Esophagus muscularis mucosa (tissue), 4 donors: ENCODE data around the gene SPRR2D. TPM values are rescaled to one million over a fixed set of nuclear protein-coding genes. Genes with fewer than 3 reads are reported as not detected.

Source experiments
- DNase-seq: peaks from one replicate; pipeline ENCODE4 v3.0.0-alpha.2; 2017; ENCODE audit errors: extremely low spot score
- H3K27ac ChIP-seq, 4 donors: fragments of 200-600 bp; sonication (generic); replicated peaks in 1 of 4; 1 replicate in 3 of 4; 2 replicates in 1 of 4; pipeline ENCODE4 v1.5.1; 2016 to 2019; ENCODE audit warnings: mild to moderate bottlenecking in 1 of 4
- H3K27me3 ChIP-seq, 4 donors: fragments of 200-600 bp; sonication (generic); one replicate each; pipeline versions ENCODE4 v1.5.1 to v1.6.0; 2016 to 2019
- H3K36me3 ChIP-seq, 4 donors: fragments of 200-600 bp; sonication (generic); one replicate each; pipeline ENCODE4 v1.5.1; 2016 to 2019
- H3K4me1 ChIP-seq, 4 donors: fragments of 200-600 bp; sonication (generic); one replicate each; pipeline ENCODE4 v1.5.1; 2016 to 2019
- H3K4me3 ChIP-seq, 4 donors: fragments of 200-600 bp; sonication (generic); 1 replicate in 2 of 4; 2 replicates in 2 of 4; pipeline ENCODE4 v1.5.1; 2016 to 2019; ENCODE audit warnings: mild to moderate bottlenecking in 4 of 4, moderate library complexity in 1 of 4
- H3K9me3 ChIP-seq, 4 donors: fragments of 200-600 bp; sonication (generic); 1 replicate in 3 of 4; 2 replicates in 1 of 4; pipeline ENCODE4 v1.5.1; 2016 to 2019
- CTCF ChIP-seq, 3 experiments: fragments of 200-600 bp in 2 of 3; fragments of 450-650 bp in 1 of 3; sonication (generic) in 2 of 3; IDR thresholded peaks; one replicate each; pipeline ENCODE4 v1.5.1; 2017 to 2019; ENCODE audit warnings: antibody characterized with exemption in 3 of 3, mild to moderate bottlenecking in 2 of 3, moderate library complexity in 1 of 3
- EP300 ChIP-seq: sonication (generic); formaldehyde crosslinking; IDR thresholded peaks from one replicate; pipeline ENCODE4 v1.6.1; 2017; ENCODE audit warnings: antibody characterized with exemption
- POLR2A ChIP-seq: fragments of 450-650 bp; IDR thresholded peaks from one replicate; pipeline ENCODE4 v1.6.1; 2017; ENCODE audit warnings: antibody characterized with exemption, moderate library complexity, mild to moderate bottlenecking, low read depth
- POLR2AphosphoS5 ChIP-seq, 2 donors: sonication (generic); formaldehyde crosslinking; IDR thresholded peaks; one replicate each; pipeline ENCODE4 v1.6.1; 2017; ENCODE audit warnings: antibody characterized with exemption in 2 of 2
- WGBS: methylation state at CpG from one replicate; pipeline ENCODE4 v1.1.5; 2018; 5-methylcytosine and 5-hydroxymethylcytosine counted together
- intact Hi-C: fragments of 100-400 bp; cut with DNase I; formaldehyde crosslinking; loops from one replicate; pipeline ENCODE4 v1.15.1; 2023
- total RNA-seq, 4 donors: library from RNA; depleted of rRNA; stranded (reverse); fragments of >200 nt; gene quantifications; one replicate each; pipeline versions ENCODE4 v1.1.0 to v1.2.1, GENCODE V29; 2016

SPRR2D gene
- 1 to 10 TPM in 1 of 4 donors, under 1 TPM in 1, not detected in 2; 0.57 to 1.7 TPM for total RNA-seq

GRCh38 chr1:153040950-153041631 is at the start of gene SPRR2D:
Gene SPRR2D (minus strand): TSS chr1:153041120. CDS start chr1:153040346, 774 bp downstream.
- no peak for DNase-seq
- H3K36me3 ChIP-seq, result no peaks in the 10 kb centered on the region
- no peak within 1 kb of the TSS for H3K27ac ChIP-seq
- 61% methylated on average over 4 of the region's 4 CpGs for WGBS
- peaks cover 0 to 6% (median 0%) of the 10 kb centered on the region in 4 donors for H3K27me3 ChIP-seq
- TF ChIP-seq CTCF (IDR thresholded peaks at IDR 0.05), result no peak
- no peak for TF ChIP-seq POLR2AphosphoS5 (IDR thresholded peaks at IDR 0.05)
- TF ChIP-seq POLR2A, result no peak
- TF ChIP-seq EP300, result no peak
- H3K9me3 ChIP-seq, result no peaks in the 10 kb centered on the region
- no peaks in the 10 kb centered on the region for H3K4me1 ChIP-seq
- no peak within 1 kb of the TSS for H3K4me3 ChIP-seq
- intact Hi-C loops, result no loop called here

GRCh38 chr1:153087652-153088051 is 46.7 kb upstream of the SPRR2D start:
- intact Hi-C loops, result no loop called here
- TF ChIP-seq EP300 (no peak), CTCF (IDR thresholded peaks at IDR 0.05) (no peak), POLR2A (no peak), POLR2AphosphoS5 (IDR thresholded peaks at IDR 0.05) (no peak)
- Histone ChIP-seq H3K4me1 (no peaks in the 10 kb centered on the region), H3K27ac (no peak overlapping the region), H3K9me3 (no peaks in the 10 kb centered on the region), H3K36me3 (no peaks in the 10 kb centered on the region), H3K27me3 (no peaks in the 10 kb centered on the region), H3K4me3 (no peak overlapping the region)
- WGBS, result 81% methylated on average over 1 of the region's 1 CpG
- no peak for DNase-seq

DNA sequence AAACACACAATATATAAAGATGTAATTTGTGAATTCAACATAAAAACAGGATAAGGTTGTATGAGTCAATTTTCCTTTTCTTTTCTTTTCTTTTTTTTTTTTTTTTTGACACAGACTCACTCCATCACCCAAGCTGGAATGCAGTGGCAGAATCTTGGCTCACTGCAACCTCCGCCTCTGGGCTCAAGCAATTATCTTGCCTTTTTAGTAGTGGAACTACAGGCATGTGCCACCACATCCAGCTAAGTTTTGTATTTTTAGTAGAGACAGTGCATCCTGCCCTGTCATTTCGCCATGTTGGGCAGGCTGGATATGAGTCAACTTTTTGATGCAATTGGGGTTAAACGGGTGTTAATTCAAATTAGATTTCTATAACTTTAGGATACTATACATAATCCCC is 40.8 kb upstream of the SPRR2D start:
- 86% methylated on average over 3 of the region's 3 CpGs for WGBS
- intact Hi-C loops, result no loop called here
- DNase-seq, result no peak

DNA sequence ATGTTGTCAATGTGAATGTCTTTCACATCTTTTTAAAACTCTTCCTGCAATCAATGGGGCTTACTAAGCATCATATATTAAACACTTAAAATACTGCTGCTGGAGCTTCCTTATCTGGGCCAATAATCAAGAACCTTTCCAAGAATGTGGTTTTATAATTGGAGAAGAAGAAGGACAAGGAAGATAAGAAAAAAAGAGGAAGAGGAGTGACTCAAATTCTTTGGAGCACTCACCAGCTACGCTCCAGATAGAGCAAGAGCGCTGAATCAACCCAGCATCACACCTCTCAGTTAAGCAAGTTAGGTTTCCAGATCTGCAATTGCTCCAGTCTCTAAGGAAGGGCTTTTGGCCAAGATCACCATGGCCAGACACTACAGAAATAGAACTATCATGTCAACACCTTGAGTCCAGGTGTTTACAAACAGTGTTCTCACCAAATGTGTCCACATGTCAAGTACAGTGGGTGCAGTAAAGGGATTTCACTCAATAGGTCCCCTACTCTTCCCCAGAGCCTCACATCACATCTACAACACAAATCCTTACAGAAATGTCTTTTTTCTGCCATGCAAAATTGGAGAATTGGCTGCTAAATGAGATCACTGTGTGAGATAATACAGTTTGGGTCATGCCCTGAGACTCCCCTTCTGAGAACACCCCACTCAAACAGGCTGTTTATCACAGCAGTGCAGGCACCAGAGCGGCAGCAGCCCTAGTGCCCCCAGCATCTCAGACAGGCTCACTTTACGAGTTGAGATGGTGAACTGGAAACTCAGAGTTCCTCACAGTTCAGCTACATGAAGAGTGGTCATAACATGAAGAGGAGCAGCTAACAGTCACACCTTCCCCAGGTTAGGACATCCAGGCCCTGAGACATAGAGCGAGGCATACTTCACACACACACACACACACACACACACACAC is 32.1 kb upstream of the SPRR2D start:
- DNase-seq, result no peak
- no peaks in the 10 kb centered on the region for H3K9me3 ChIP-seq
- intact Hi-C loops, result no loop called here
- no peak overlapping the region for H3K4me3 ChIP-seq
- no peak overlapping the region for H3K27ac ChIP-seq
- no peaks in the 10 kb centered on the region for H3K36me3 ChIP-seq
- 80% methylated on average over 5 of the region's 5 CpGs for WGBS
- H3K27me3 ChIP-seq, result no peaks in the 10 kb centered on the region
- no peaks in the 10 kb centered on the region for H3K4me1 ChIP-seq
- TF ChIP-seq POLR2A (no peak), EP300 (no peak), POLR2AphosphoS5 (IDR thresholded peaks at IDR 0.05) (no peak), CTCF (IDR thresholded peaks at IDR 0.05) (no peak)

More for the DNA sequence above, 40.8 kb upstream of the SPRR2D start:
- no peak for TF ChIP-seq EP300
- TF ChIP-seq CTCF (IDR thresholded peaks at IDR 0.05), result no peak
- no peak for TF ChIP-seq POLR2AphosphoS5 (IDR thresholded peaks at IDR 0.05)
- no peak for TF ChIP-seq POLR2A
- Histone ChIP-seq H3K36me3 (no peaks in the 10 kb centered on the region), H3K27me3 (no peaks in the 10 kb centered on the region), H3K4me1 (no peaks in the 10 kb centered on the region), H3K27ac (no peak overlapping the region), H3K4me3 (no peak overlapping the region), H3K9me3 (peaks cover 0 to 6% (median 0%) of the 10 kb centered on the region in 4 donors)
